GM23338 (cell line): ENCODE results near the gene KRT83. TPM values are rescaled to one million over a fixed set of nuclear protein-coding genes. Genes with fewer than 3 reads are reported as not detected.

Experiments
- ATAC-seq: fragments of 200-7000 bp; cut with Tn5 transposase; 3 replicates; pipeline ENCODE4 v1.9.1; 2020
- DNase-seq: peaks from one replicate; pipeline ENCODE4 v3.0.0-alpha.2; 2015; ENCODE audit warnings: low spot score
- H2AFZ ChIP-seq: fragments of 200-600 bp; sonication (generic); 2 replicates; pipeline ENCODE4 v1.8.0; 2016; ENCODE audit warnings: antibody characterized with exemption, mild to moderate bottlenecking, moderate library complexity
- H3F3A ChIP-seq: fragments of 200-600 bp; sonication (generic); replicated peaks from 2 replicates; pipeline ENCODE4 v1.8.0; 2017; ENCODE audit warnings: antibody characterized with exemption, mixed run types, low read depth
- H3K27ac ChIP-seq: fragments of 200-600 bp; sonication (generic); 2 replicates; pipeline ENCODE4 v1.6.1; 2016; ENCODE audit warnings: low read depth
- H3K27me3 ChIP-seq: fragments of 200-600 bp; sonication (generic); 2 replicates; pipeline ENCODE4 v1.8.0; 2016; ENCODE audit warnings: mild to moderate bottlenecking, mixed run types, moderate library complexity; ENCODE audit not compliant: insufficient read depth
- H3K36me3 ChIP-seq: fragments of 200-600 bp; sonication (generic); 2 replicates; pipeline ENCODE4 v1.8.0; 2016; ENCODE audit warnings: mild to moderate bottlenecking; ENCODE audit not compliant: insufficient read depth
- H3K4me1 ChIP-seq: fragments of 200-600 bp; sonication (generic); 2 replicates; pipeline ENCODE4 v1.8.0; 2016; ENCODE audit warnings: mild to moderate bottlenecking, moderate library complexity; ENCODE audit not compliant: insufficient read depth
- H3K4me2 ChIP-seq: fragments of 200-600 bp; sonication (generic); 2 replicates; pipeline ENCODE4 v1.7.1; 2017; ENCODE audit warnings: mixed run types
- H3K4me3 ChIP-seq: fragments of 200-600 bp; sonication (generic); 2 replicates; pipeline ENCODE4 v1.6.1; 2016; ENCODE audit warnings: mixed run types
- H3K79me2 ChIP-seq: fragments of 200-600 bp; sonication (generic); replicated peaks from 2 replicates; pipeline ENCODE4 v1.8.0; 2017; ENCODE audit warnings: mild to moderate bottlenecking; ENCODE audit not compliant: insufficient read depth
- H3K9me2 ChIP-seq: fragments of 200-600 bp; sonication (generic); 2 replicates; pipeline ENCODE4 v1.8.0; 2017; ENCODE audit not compliant: insufficient read depth
- H4K20me1 ChIP-seq: fragments of 200-600 bp; sonication (generic); replicated peaks from 2 replicates; pipeline ENCODE4 v1.8.0; 2017; ENCODE audit warnings: mild to moderate bottlenecking; ENCODE audit not compliant: insufficient read depth
- H3K27ac Mint-ChIP-seq: 2 replicates; pipeline ENCODE4 v1.8.0; 2020; ENCODE audit warnings: inconsistent platforms, mild to moderate bottlenecking, moderate library complexity, mixed read lengths
- H3K27me3 Mint-ChIP-seq: 3 replicates; pipeline ENCODE4 v1.8.0; 2022; ENCODE audit warnings: low read depth, mild to moderate bottlenecking, moderate library complexity, mixed read lengths, inconsistent platforms; ENCODE audit not compliant: insufficient read depth, poor library complexity
- H3K36me3 Mint-ChIP-seq: 3 replicates; pipeline ENCODE4 v1.8.0; 2021; ENCODE audit warnings: low read depth, mild to moderate bottlenecking, inconsistent platforms, moderate library complexity, mixed read lengths
- H3K4me1 Mint-ChIP-seq: 3 replicates; pipeline ENCODE4 v1.8.0; 2020; ENCODE audit warnings: mild to moderate bottlenecking, inconsistent platforms, mixed read lengths
- H3K4me3 Mint-ChIP-seq: 3 replicates; pipeline ENCODE4 v1.8.0; 2021; ENCODE audit warnings: moderate library complexity, mild to moderate bottlenecking, inconsistent platforms, mixed read lengths
- H3K9me3 Mint-ChIP-seq: 3 replicates; pipeline ENCODE4 v1.8.0; 2020; ENCODE audit warnings: moderate library complexity, mild to moderate bottlenecking, inconsistent platforms, mixed read lengths
- CREB1 ChIP-seq: fragments of 250-450 bp; sonication (Bioruptor Pico); IDR thresholded peaks from 2 replicates; pipeline ENCODE4 v1.5.0; 2020; ENCODE audit warnings: low read depth, mild to moderate bottlenecking, moderate library complexity
- EZH2phosphoT487 ChIP-seq: fragments of 200-600 bp; sonication (generic); IDR thresholded peaks from one replicate; pipeline ENCODE4 v1.8.1; 2018; ENCODE audit warnings: antibody characterized with exemption; ENCODE audit not compliant: unreplicated experiment
- JUNB ChIP-seq: IDR thresholded peaks from one replicate; pipeline ENCODE4 v1.6.1; 2016; ENCODE audit warnings: antibody characterized with exemption; ENCODE audit not compliant: unreplicated experiment
- NANOG ChIP-seq: IDR thresholded peaks from 2 replicates; pipeline ENCODE4 v1.6.1; 2016; ENCODE audit warnings: antibody characterized with exemption, borderline replicate concordance
- POLR2AphosphoS5 ChIP-seq: IDR thresholded peaks from 2 replicates; pipeline ENCODE4 v1.6.1; 2016; ENCODE audit warnings: antibody characterized with exemption, low read depth
- ZNF114 ChIP-seq: fragments of 250-450 bp; sonication (Bioruptor Pico); IDR thresholded peaks from 2 replicates; pipeline ENCODE4 v1.5.0; 2020; ENCODE audit warnings: mild to moderate bottlenecking, moderate library complexity
- polyA plus RNA-seq: library from polyadenylated mRNA; unstranded; fragments of >200 nt; fragmentation: Nextera tagmentation; extraction: Ambion mirVana; gene quantifications from 2 replicates; pipeline ENCODE4 v1.2.1, GENCODE V29; 2016
- total RNA-seq: library from RNA; depleted of rRNA; stranded (reverse); fragments of >200 nt; shearing (Covaris generic); gene quantifications from 2 replicates; pipeline ENCODE4 v1.2.3, GENCODE V29; 2014
- TF ChIP-seq, protein P1 (sequence below): IDR thresholded peaks from one replicate; pipeline ENCODE4 v1.6.1; 2018; ENCODE audit warnings: antibody characterized with exemption; ENCODE audit not compliant: unreplicated experiment
- TF ChIP-seq, protein P2 (sequence below): fragments of 250-450 bp; sonication (Bioruptor Pico); IDR thresholded peaks from 2 replicates; pipeline ENCODE4 v1.5.0; 2020; ENCODE audit warnings: mild to moderate bottlenecking, moderate library complexity
- TF ChIP-seq, protein P3 (sequence below), 2 experiments: fragments of 200-600 bp in 1 of 2; sonication (generic) in 1 of 2; conservative IDR thresholded peaks; 2 replicates each; pipeline versions ENCODE4 v1.5.1 to v1.6.1; 2016 to 2017; ENCODE audit warnings: antibody characterized with exemption in 2 of 2, low read depth in 2 of 2, mild to moderate bottlenecking in 2 of 2, moderate library complexity in 1 of 2

Gene KRT83
- total and polyA plus RNA-seq, 2 experiments from 2014 or later: not detected

DNA sequence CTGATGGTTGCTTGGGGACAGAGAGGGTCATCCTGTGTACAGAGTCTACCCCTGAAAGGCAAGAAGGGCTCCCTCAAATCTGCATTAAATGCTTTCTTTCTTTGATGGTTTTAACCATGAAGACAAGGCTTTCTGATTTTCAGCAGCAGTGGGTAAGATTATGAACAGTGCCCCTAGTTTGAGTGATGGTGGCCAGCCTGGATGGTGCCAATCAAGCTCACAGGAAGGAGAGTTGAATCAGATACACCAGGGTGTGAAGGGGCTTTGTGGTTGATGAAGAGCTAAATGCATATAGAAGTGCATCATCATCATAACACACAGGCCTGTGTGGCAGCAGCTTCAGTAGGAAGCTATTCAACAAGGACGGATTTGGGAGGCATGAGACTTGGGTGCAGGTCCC, 40.4 kb upstream of the KRT83 start:
- Mint-ChIP-seq H3K4me3 (no peak overlapping the region), H3K27ac (no peak overlapping the region), H3K36me3 (no peaks in the 10 kb centered on the region), H3K27me3 (peaks cover 2% of the 10 kb centered on the region), H3K9me3 (no peaks in the 10 kb centered on the region), H3K4me1 (peaks cover 9% of the 10 kb centered on the region)
- H3F3A ChIP-seq: no peaks in the 10 kb centered on the region
- H3K4me3 ChIP-seq: no peak overlapping the region
- H3K27ac ChIP-seq: no peak overlapping the region
- H3K9me2 ChIP-seq: no peaks in the 10 kb centered on the region
- H3K79me2 ChIP-seq: no peaks in the 10 kb centered on the region
- no peaks in the 10 kb centered on the region for H3K36me3 ChIP-seq
- ATAC-seq (no peak), DNase-seq (no peak)
- H2AFZ ChIP-seq: no peak overlapping the region
- H3K27me3 ChIP-seq: no peaks in the 10 kb centered on the region
- H4K20me1 ChIP-seq: no peaks in the 10 kb centered on the region
- TF ChIP-seq, protein P1, sequence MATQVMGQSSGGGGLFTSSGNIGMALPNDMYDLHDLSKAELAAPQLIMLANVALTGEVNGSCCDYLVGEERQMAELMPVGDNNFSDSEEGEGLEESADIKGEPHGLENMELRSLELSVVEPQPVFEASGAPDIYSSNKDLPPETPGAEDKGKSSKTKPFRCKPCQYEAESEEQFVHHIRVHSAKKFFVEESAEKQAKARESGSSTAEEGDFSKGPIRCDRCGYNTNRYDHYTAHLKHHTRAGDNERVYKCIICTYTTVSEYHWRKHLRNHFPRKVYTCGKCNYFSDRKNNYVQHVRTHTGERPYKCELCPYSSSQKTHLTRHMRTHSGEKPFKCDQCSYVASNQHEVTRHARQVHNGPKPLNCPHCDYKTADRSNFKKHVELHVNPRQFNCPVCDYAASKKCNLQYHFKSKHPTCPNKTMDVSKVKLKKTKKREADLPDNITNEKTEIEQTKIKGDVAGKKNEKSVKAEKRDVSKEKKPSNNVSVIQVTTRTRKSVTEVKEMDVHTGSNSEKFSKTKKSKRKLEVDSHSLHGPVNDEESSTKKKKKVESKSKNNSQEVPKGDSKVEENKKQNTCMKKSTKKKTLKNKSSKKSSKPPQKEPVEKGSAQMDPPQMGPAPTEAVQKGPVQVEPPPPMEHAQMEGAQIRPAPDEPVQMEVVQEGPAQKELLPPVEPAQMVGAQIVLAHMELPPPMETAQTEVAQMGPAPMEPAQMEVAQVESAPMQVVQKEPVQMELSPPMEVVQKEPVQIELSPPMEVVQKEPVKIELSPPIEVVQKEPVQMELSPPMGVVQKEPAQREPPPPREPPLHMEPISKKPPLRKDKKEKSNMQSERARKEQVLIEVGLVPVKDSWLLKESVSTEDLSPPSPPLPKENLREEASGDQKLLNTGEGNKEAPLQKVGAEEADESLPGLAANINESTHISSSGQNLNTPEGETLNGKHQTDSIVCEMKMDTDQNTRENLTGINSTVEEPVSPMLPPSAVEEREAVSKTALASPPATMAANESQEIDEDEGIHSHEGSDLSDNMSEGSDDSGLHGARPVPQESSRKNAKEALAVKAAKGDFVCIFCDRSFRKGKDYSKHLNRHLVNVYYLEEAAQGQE: no peak
- no peak for TF ChIP-seq EZH2phosphoT487
- H3K4me1 ChIP-seq: no peaks in the 10 kb centered on the region
- H3K4me2 ChIP-seq: no peak overlapping the region

- Histone ChIP-seq H3K79me2 (no peaks in the 10 kb centered on the region), H2AFZ (no peak overlapping the region), H3K27me3 (no peaks in the 10 kb centered on the region), H3K27ac (no peak overlapping the region), H3F3A (no peaks in the 10 kb centered on the region), H3K9me2 (no peaks in the 10 kb centered on the region), H3K4me1 (no peaks in the 10 kb centered on the region), H3K4me3 (no peak overlapping the region), H3K4me2 (no peak overlapping the region), H4K20me1 (no peaks in the 10 kb centered on the region), H3K36me3 (no peaks in the 10 kb centered on the region)
- Mint-ChIP-seq H3K36me3 (no peaks in the 10 kb centered on the region), H3K27me3 (peaks cover 2% of the 10 kb centered on the region), H3K4me1 (peaks cover 9% of the 10 kb centered on the region), H3K9me3 (no peaks in the 10 kb centered on the region), H3K4me3 (no peak overlapping the region), H3K27ac (no peak overlapping the region)
- DNase-seq: no peak
- no peak for ATAC-seq
- TF ChIP-seq CREB1 (CRISPR knock-in tag): no peak
- TF ChIP-seq, protein P2, sequence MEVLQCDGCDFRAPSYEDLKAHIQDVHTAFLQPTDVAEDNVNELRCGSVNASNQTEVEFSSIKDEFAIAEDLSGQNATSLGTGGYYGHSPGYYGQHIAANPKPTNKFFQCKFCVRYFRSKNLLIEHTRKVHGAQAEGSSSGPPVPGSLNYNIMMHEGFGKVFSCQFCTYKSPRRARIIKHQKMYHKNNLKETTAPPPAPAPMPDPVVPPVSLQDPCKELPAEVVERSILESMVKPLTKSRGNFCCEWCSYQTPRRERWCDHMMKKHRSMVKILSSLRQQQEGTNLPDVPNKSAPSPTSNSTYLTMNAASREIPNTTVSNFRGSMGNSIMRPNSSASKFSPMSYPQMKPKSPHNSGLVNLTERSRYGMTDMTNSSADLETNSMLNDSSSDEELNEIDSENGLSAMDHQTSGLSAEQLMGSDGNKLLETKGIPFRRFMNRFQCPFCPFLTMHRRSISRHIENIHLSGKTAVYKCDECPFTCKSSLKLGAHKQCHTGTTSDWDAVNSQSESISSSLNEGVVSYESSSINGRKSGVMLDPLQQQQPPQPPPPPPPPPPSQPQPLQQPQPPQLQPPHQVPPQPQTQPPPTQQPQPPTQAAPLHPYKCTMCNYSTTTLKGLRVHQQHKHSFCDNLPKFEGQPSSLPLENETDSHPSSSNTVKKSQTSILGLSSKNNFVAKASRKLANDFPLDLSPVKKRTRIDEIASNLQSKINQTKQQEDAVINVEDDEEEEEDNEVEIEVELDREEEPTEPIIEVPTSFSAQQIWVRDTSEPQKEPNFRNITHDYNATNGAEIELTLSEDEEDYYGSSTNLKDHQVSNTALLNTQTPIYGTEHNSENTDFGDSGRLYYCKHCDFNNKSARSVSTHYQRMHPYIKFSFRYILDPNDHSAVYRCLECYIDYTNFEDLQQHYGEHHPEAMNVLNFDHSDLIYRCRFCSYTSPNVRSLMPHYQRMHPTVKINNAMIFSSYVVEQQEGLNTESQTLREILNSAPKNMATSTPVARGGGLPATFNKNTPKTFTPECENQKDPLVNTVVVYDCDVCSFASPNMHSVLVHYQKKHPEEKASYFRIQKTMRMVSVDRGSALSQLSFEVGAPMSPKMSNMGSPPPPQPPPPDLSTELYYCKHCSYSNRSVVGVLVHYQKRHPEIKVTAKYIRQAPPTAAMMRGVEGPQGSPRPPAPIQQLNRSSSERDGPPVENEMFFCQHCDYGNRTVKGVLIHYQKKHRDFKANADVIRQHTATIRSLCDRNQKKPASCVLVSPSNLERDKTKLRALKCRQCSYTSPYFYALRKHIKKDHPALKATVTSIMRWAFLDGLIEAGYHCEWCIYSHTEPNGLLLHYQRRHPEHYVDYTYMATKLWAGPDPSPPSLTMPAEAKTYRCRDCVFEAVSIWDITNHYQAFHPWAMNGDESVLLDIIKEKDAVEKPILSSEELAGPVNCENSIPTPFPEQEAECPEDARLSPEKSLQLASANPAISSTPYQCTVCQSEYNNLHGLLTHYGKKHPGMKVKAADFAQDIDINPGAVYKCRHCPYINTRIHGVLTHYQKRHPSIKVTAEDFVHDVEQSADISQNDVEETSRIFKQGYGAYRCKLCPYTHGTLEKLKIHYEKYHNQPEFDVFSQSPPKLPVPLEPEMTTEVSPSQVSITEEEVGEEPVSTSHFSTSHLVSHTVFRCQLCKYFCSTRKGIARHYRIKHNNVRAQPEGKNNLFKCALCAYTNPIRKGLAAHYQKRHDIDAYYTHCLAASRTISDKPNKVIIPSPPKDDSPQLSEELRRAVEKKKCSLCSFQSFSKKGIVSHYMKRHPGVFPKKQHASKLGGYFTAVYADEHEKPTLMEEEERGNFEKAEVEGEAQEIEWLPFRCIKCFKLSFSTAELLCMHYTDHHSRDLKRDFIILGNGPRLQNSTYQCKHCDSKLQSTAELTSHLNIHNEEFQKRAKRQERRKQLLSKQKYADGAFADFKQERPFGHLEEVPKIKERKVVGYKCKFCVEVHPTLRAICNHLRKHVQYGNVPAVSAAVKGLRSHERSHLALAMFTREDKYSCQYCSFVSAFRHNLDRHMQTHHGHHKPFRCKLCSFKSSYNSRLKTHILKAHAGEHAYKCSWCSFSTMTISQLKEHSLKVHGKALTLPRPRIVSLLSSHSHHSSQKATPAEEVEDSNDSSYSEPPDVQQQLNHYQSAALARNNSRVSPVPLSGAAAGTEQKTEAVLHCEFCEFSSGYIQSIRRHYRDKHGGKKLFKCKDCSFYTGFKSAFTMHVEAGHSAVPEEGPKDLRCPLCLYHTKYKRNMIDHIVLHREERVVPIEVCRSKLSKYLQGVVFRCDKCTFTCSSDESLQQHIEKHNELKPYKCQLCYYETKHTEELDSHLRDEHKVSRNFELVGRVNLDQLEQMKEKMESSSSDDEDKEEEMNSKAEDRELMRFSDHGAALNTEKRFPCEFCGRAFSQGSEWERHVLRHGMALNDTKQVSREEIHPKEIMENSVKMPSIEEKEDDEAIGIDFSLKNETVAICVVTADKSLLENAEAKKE (CRISPR knock-in tag): no peak
- TF ChIP-seq NANOG: no peak
- TF ChIP-seq, protein P3, sequence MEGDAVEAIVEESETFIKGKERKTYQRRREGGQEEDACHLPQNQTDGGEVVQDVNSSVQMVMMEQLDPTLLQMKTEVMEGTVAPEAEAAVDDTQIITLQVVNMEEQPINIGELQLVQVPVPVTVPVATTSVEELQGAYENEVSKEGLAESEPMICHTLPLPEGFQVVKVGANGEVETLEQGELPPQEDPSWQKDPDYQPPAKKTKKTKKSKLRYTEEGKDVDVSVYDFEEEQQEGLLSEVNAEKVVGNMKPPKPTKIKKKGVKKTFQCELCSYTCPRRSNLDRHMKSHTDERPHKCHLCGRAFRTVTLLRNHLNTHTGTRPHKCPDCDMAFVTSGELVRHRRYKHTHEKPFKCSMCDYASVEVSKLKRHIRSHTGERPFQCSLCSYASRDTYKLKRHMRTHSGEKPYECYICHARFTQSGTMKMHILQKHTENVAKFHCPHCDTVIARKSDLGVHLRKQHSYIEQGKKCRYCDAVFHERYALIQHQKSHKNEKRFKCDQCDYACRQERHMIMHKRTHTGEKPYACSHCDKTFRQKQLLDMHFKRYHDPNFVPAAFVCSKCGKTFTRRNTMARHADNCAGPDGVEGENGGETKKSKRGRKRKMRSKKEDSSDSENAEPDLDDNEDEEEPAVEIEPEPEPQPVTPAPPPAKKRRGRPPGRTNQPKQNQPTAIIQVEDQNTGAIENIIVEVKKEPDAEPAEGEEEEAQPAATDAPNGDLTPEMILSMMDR (conservative IDR thresholded peaks at IDR 0.05; ENCODE audit: low read depth in 2 of 2): no peak
- no peak for TF ChIP-seq POLR2AphosphoS5
- no peak for TF ChIP-seq JUNB
- no peak for TF ChIP-seq ZNF114
- TF ChIP-seq EZH2phosphoT487: no peak
Measured at GRCh38 chr12:52360663-52361271, 39.6 kb upstream of the KRT83 start.
